ENCODE data around the gene GNE.

Gene GNE

GRCh38 chr9:36293171-36293570 is 34.9 kb upstream of the GNE start (continued):
- TF ChIP-seq ZNF423 (tag by site-specific recombination; IDR thresholded peaks at IDR 0.05): no peak
- no peak for TF ChIP-seq ZNF202 (tag by site-specific recombination; IDR thresholded peaks at IDR 0.05; ENCODE audit: borderline replicate concordance)
- TF ChIP-seq IKZF3 (tag by site-specific recombination; IDR thresholded peaks at IDR 0.05): no peak
- no peak for TF ChIP-seq ZNF146 (tag by site-specific recombination; IDR thresholded peaks at IDR 0.05)
- no peak for TF ChIP-seq KLF7 (tag by site-specific recombination; IDR thresholded peaks at IDR 0.05; ENCODE audit: borderline replicate concordance)

- no peaks in the 10 kb centered on the region for H3K9me3 ChIP-seq (ENCODE audit: control insufficient read depth, insufficient read depth, low read depth, low read length)
- CTCF ChIA-PET: no interaction called here
- no peak for TF ChIP-seq ZBTB26 (tag by site-specific recombination; optimal IDR thresholded peaks at IDR 0.05)
- no peak for TF ChIP-seq ZNF280D (tag by site-specific recombination; IDR thresholded peaks at IDR 0.05)
- no peak for TF ChIP-seq PRDM2 (tag by site-specific recombination; IDR thresholded peaks at IDR 0.05; ENCODE audit: borderline replicate concordance)
- TF ChIP-seq ZSCAN4 (tag by site-specific recombination; IDR thresholded peaks at IDR 0.05): no peak
- no peak for TF ChIP-seq ZNF274 (IDR thresholded peaks at IDR 0.05; ENCODE audit: low read length)
- TF ChIP-seq ZNF274 (tag by site-specific recombination; IDR thresholded peaks at IDR 0.05; ENCODE audit: borderline replicate concordance): no peak
- TF ChIP-seq ZNF175 (tag by site-specific recombination; IDR thresholded peaks at IDR 0.05): no peak
- no peak for TF ChIP-seq OSR2 (tag by site-specific recombination; IDR thresholded peaks at IDR 0.05)
- TF ChIP-seq ZNF133 (tag by site-specific recombination; IDR thresholded peaks at IDR 0.05): no peak
- no peak for TF ChIP-seq ZNF354C (tag by site-specific recombination; IDR thresholded peaks at IDR 0.05; ENCODE audit: borderline replicate concordance, low read depth)
- TF ChIP-seq ZNF580 (tag by site-specific recombination; IDR thresholded peaks at IDR 0.05): no peak
- no peak for TF ChIP-seq ZNF544 (tag by site-specific recombination; IDR thresholded peaks at IDR 0.05)
- no peak for TF ChIP-seq ZNF311 (tag by site-specific recombination; IDR thresholded peaks at IDR 0.05; ENCODE audit: borderline replicate concordance)
- TF ChIP-seq ZBTB11 (tag by site-specific recombination; conservative IDR thresholded peaks at IDR 0.05; ENCODE audit: low read depth): no peak
Measured at GRCh38 chr9:36292641-36293040, 34.4 kb upstream of the GNE start.

More at GRCh38 chr9:36292641-36293040, 34.4 kb upstream of the GNE start:
- H3K4me3 ChIP-seq (ENCODE audit: low read depth, low read length): no peak overlapping the region
- H3K27ac ChIP-seq (ENCODE audit: extremely low read depth, low read depth, low read length): no peak overlapping the region
- peaks cover 2% of the 10 kb centered on the region; the same call in 1 of the 2 replicates for H3K4me1 ChIP-seq (ENCODE audit: control insufficient read depth, insufficient read depth, low read length)
- POLR2A ChIA-PET: no interaction called here
- H3K36me3 ChIP-seq (ENCODE audit: control insufficient read depth in 2 of 2, insufficient read depth in 1 of 2, low read length in 2 of 2): no peaks in the 10 kb centered on the region
